Loucy (cell line): Measurements from ENCODE around the gene ECE2.
A peak's percentile ranks its signal among the peaks of the same experiment; 100 is the strongest.

Source experiments
- CTCF ChIP-seq: fragments of 200-600 bp; sonication (generic); conservative IDR thresholded peaks from 2 replicates; pipeline ENCODE4 v1.5.1; 2014; ENCODE audit warnings: mild to moderate bottlenecking, antibody characterized with exemption, low read length
- EZH2phosphoT487 ChIP-seq: fragments of 200-600 bp; IDR thresholded peaks from 2 replicates; pipeline ENCODE4 v1.6.1; 2018; ENCODE audit warnings: antibody characterized with exemption, mild to moderate bottlenecking, moderate library complexity, borderline replicate concordance

DNA sequence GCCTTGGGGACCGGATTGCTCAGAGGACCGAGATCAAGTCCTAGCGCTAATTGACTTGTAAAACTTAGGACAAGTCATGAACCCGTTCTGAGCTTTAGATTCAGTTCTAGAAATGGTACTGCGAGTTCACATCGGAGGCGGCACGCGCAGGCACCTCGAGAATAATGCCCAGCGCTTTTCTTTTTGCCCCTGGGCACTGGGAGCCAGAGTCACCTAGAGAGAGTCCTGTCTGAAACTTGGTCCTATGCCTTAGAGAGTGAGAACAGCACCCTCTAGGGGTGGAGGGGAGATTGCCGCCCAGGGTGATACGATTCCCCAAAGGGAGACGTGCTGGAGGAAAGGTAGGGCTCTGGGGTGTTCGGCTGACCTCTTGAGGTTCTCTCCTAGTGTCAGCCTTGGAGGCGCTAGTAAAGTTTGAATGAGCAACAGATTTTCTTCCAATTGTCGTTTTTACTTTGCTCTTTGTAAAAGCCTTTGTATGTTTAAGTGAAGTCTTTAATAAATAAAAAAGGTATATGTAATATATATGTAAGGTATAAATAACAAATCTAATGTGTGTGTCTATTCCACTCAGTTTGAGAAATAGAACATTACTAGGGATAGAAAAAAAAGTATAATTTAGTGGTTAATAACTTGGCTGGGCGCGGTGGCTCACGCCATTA, 25.5 kb upstream of the ECE2 start:
- TF ChIP-seq CTCF (peak; percentile 89), EZH2phosphoT487 (no peak)
